Fibroblast of villous mesenchyme (primary cell): ENCODE results near the gene ZNF835. TPM values are rescaled to one million over a fixed set of nuclear protein-coding genes. Genes with fewer than 3 reads are reported as not detected.

Experiments used
- DNase-seq: peaks from one replicate; pipeline ENCODE4 v3.0.0-alpha.2; 2010; ENCODE audit warnings: low read depth
- H3K4me3 ChIP-seq: 2 replicates; pipeline ENCODE4 v1.5.1; 2011; ENCODE audit warnings: low read depth, mild to moderate bottlenecking, low read length
- total RNA-seq: library from RNA; depleted of rRNA; stranded (reverse); fragments of >200 nt; gene quantifications from 2 replicates; pipeline ENCODE4 v1.2.3, GENCODE V29; 2012
- TF ChIP-seq, protein P1 (sequence below): IDR thresholded peaks from 2 replicates; pipeline ENCODE4 v1.5.1; 2012; ENCODE audit warnings: low read depth, mild to moderate bottlenecking, low read length; ENCODE audit not compliant: insufficient read depth

Gene ZNF835
- total RNA-seq, 1 donor, result not detected

DNA sequence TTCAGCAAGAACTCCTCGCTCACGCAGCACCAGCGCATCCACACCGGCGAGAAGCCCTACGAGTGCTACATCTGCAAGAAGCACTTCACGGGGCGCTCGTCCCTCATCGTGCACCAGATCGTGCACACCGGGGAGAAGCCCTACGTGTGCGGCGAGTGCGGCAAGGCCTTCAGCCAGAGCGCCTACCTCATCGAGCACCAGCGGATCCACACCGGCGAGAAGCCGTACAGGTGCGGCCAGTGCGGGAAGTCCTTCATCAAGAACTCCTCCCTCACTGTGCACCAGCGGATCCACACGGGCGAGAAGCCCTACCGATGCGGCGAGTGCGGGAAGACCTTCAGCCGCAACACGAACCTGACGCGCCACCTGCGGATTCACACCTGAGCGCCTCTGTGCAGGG, 49.2 kb downstream of the ZNF835 start:
- no peak overlapping the region for H3K4me3 ChIP-seq
- DNase-seq, result no peak
- TF ChIP-seq, protein P1, sequence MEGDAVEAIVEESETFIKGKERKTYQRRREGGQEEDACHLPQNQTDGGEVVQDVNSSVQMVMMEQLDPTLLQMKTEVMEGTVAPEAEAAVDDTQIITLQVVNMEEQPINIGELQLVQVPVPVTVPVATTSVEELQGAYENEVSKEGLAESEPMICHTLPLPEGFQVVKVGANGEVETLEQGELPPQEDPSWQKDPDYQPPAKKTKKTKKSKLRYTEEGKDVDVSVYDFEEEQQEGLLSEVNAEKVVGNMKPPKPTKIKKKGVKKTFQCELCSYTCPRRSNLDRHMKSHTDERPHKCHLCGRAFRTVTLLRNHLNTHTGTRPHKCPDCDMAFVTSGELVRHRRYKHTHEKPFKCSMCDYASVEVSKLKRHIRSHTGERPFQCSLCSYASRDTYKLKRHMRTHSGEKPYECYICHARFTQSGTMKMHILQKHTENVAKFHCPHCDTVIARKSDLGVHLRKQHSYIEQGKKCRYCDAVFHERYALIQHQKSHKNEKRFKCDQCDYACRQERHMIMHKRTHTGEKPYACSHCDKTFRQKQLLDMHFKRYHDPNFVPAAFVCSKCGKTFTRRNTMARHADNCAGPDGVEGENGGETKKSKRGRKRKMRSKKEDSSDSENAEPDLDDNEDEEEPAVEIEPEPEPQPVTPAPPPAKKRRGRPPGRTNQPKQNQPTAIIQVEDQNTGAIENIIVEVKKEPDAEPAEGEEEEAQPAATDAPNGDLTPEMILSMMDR, result no peak

DNA sequence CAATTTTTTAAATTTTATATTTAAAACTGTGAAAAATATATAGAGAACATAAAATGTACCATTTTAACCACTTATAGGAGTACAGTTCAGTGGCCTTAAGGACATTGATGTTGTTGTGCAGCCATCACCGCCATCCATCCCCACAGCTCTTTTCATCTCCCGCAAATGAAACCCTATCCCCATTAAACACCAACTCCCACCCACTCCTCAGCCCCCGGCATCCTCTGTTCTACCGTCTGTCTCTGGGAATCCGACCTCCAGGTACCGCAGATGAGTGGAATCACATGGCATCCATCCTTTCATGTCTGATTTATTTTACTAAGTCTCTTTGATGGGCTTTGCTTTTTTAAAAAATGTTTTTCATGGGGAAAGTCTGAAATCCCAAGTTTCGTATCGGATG, 52.4 kb downstream of the ZNF835 start:
- TF ChIP-seq, protein P1, result no peak
- H3K4me3 ChIP-seq, result no peak overlapping the region
- DNase-seq, result no peak

DNA sequence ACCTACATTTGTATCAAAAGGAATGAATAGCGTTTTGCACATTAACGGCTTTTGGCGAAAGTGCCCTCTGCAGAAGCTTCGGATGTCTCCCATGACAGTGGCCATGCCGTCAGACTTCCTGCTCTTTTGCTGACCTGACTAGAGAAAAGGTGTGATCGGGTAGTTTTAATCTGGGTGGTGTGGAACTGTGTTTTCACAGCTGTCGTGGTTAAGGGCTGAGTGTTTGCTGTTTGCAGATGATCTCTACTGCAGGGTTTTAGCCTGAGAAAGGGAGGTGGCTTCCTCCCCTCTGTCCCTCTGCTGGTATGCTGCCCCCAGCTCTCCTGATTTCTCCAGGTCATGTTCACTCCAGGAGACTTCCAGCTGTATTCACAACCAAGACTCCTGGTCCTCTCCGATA, 54.0 kb downstream of the ZNF835 start:
- TF ChIP-seq, protein P1, result no peak
- no peak for DNase-seq
- H3K4me3 ChIP-seq, result no peak overlapping the region

DNA sequence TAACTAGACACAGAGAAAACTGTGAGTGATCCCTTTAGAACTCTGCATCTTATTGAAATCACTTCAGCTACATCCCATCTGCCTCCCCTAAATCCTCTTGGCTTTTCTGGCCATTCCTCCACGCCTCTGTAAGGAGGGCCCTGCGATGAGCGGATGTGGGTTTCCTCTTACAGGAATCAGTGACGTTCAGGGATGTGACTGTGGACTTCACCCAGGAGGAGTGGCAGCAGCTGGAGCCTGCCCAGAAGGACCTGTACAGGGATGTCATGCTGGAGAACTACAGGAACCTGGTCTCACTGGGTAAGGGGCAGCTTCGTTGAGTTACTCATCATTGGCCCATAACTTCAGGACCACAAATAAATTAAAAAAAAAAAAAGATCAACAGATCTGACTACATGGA, 57.9 kb downstream of the ZNF835 start:
- no peak overlapping the region for H3K4me3 ChIP-seq
- TF ChIP-seq, protein P1, result no peak
- no peak for DNase-seq

DNA sequence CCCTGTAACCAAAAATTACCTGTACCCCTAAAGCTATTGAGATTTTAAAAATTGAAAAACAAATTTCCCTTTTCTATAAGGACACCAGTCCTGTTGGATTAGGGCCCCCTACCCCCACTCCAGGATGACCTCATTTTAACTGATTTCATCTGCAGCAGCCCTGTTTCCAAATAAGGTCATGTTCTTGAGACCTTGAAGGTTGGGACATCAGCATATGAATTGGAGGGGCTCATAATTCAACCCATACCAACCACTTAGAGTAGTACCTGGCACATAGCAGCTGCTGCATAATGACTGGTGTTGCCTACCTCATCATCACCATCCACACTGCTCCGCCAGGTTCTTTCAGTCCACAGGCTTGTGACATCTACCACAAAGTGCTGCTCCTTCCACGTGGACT, 58.8 kb downstream of the ZNF835 start:
- H3K4me3 ChIP-seq, result no peak overlapping the region
- TF ChIP-seq, protein P1, result no peak
- no peak for DNase-seq

Other genes with a start within 250 kb of the ZNF835 start
- gene ZNF667, start 194.4 kb downstream of the ZNF835 start, total RNA-seq, result 0.97 and 2.6 TPM in 2 replicates
- 1.9 and 3.9 TPM in 2 replicates for gene ZNF471, start 163.9 kb downstream of the ZNF835 start, total RNA-seq
- gene ZFP28, start 132.8 kb downstream of the ZNF835 start, total RNA-seq, result 6.1 and 12.1 TPM in 2 replicates
- 2.6 and 3.9 TPM in 2 replicates for gene ZNF470, start 104.3 kb downstream of the ZNF835 start, total RNA-seq
- 8.2 and 8.4 TPM in 2 replicates for gene ZNF71, start 76.5 kb downstream of the ZNF835 start, total RNA-seq
- 0.43 TPM in 1 of 2 replicates, not detected in the other for gene SMIM17, start 28.6 kb downstream of the ZNF835 start, total RNA-seq
- gene PEG3, start 169.0 kb upstream of the ZNF835 start, total RNA-seq, result 0.32 and 0.43 TPM in 2 replicates
- gene ZIM2, start 169.0 kb upstream of the ZNF835 start, total RNA-seq, result not detected in 2 replicates